WTC11 (cell line): Measurements from ENCODE around the gene ADARB2. TPM values are rescaled to one million over a fixed set of nuclear protein-coding genes. Genes with fewer than 3 reads are reported as not detected.

Source experiments
- ATAC-seq: fragments of 200-7000 bp; cut with Tn5 transposase; 2 replicates; pipeline ENCODE4 v1.10.0; 2021; ENCODE audit warnings: mild to moderate bottlenecking, moderate library complexity
- CTCF ChIA-PET: fragments of 300-600 bp; sonication (Branson Sonifier 250); formaldehyde crosslinking; loops from one replicate; lab custom pipeline; 2021; ENCODE audit warnings: antibody characterized with exemption; lab: Charles Lee
- POLR2A ChIA-PET: fragments of 350-600 bp; sonication (Branson Sonifier 250); formaldehyde crosslinking; loops from one replicate; lab custom pipeline; 2021; ENCODE audit warnings: antibody characterized with exemption; lab: Charles Lee
- DNase-seq: peaks from one replicate; pipeline ENCODE4 v3.0.0; 2021; ENCODE audit warnings: low spot score
- H3K27ac Mint-ChIP-seq: 2 replicates; pipeline ENCODE4 v1.8.0; 2021; ENCODE audit warnings: mixed read lengths
- H3K27me3 Mint-ChIP-seq: 2 replicates; pipeline ENCODE4 v1.8.0; 2021; ENCODE audit warnings: low read depth, mild to moderate bottlenecking, moderate library complexity, mixed read lengths
- H3K36me3 Mint-ChIP-seq: 2 replicates; pipeline ENCODE4 v1.8.0; 2021; ENCODE audit warnings: mixed read lengths
- H3K4me1 Mint-ChIP-seq: 2 replicates; pipeline ENCODE4 v1.8.0; 2022; ENCODE audit warnings: mixed read lengths
- H3K4me3 Mint-ChIP-seq: 2 replicates; pipeline ENCODE4 v1.8.0; 2021; ENCODE audit warnings: mild to moderate bottlenecking, moderate library complexity, mixed read lengths
- H3K9me3 Mint-ChIP-seq: 2 replicates; pipeline ENCODE4 v1.8.0; 2021; ENCODE audit warnings: mixed read lengths
- ATF3 ChIP-seq: sonication (generic); formaldehyde crosslinking; conservative IDR thresholded peaks from 2 replicates; pipeline ENCODE4 v1.8.1; 2022; ENCODE audit warnings: mild to moderate bottlenecking, missing genetic modification reagents
- CREB1 ChIP-seq: sonication (generic); formaldehyde crosslinking; IDR thresholded peaks from 2 replicates; pipeline ENCODE4 v1.8.0; 2023; ENCODE audit warnings: mild to moderate bottlenecking, missing genetic modification reagents
- E2F1 ChIP-seq: sonication (generic); formaldehyde crosslinking; IDR thresholded peaks from 2 replicates; pipeline ENCODE4 v1.8.0; 2022; ENCODE audit warnings: mild to moderate bottlenecking, missing genetic modification reagents
- EMX1 ChIP-seq: fragments of 250-450 bp; sonication (Bioruptor Pico); IDR thresholded peaks from 2 replicates; pipeline ENCODE4 v1.8.0; 2021; ENCODE audit warnings: mild to moderate bottlenecking
- ESRRA ChIP-seq: sonication (generic); formaldehyde crosslinking; IDR thresholded peaks from 2 replicates; pipeline ENCODE4 v1.8.1; 2022; ENCODE audit warnings: mild to moderate bottlenecking, missing genetic modification reagents, borderline replicate concordance
- FOXJ3 ChIP-seq: sonication (generic); formaldehyde crosslinking; IDR thresholded peaks from 2 replicates; pipeline ENCODE4 v1.9.0; 2021; ENCODE audit warnings: missing genetic modification reagents, mild to moderate bottlenecking, borderline replicate concordance
- FOXK1 ChIP-seq: sonication (generic); formaldehyde crosslinking; IDR thresholded peaks from 2 replicates; pipeline ENCODE4 v1.8.0; 2022; ENCODE audit warnings: mild to moderate bottlenecking, moderate library complexity, missing genetic modification reagents
- NFYB ChIP-seq: sonication (generic); formaldehyde crosslinking; conservative IDR thresholded peaks from 2 replicates; pipeline ENCODE4 v1.8.0; 2022; ENCODE audit warnings: low read depth, missing genetic modification reagents
- NR2C2 ChIP-seq: sonication (generic); formaldehyde crosslinking; IDR thresholded peaks from 2 replicates; pipeline ENCODE4 v1.8.0; 2022; ENCODE audit warnings: mild to moderate bottlenecking, missing genetic modification reagents
- PRRX2 ChIP-seq: fragments of 250-450 bp; sonication (Bioruptor Pico); IDR thresholded peaks from 2 replicates; pipeline ENCODE4 v1.8.0; 2021; ENCODE audit warnings: mild to moderate bottlenecking
- TCF7 ChIP-seq: sonication (generic); formaldehyde crosslinking; IDR thresholded peaks from 2 replicates; pipeline ENCODE4 v1.8.0; 2022; ENCODE audit warnings: mild to moderate bottlenecking, low read depth, missing genetic modification reagents, moderate library complexity
- TEAD4 ChIP-seq: sonication (generic); formaldehyde crosslinking; IDR thresholded peaks from 2 replicates; pipeline ENCODE4 v1.8.0; 2022; ENCODE audit warnings: mild to moderate bottlenecking, missing genetic modification reagents
- ZNF121 ChIP-seq: sonication (generic); formaldehyde crosslinking; IDR thresholded peaks from 2 replicates; pipeline ENCODE4 v1.8.0; 2023; ENCODE audit warnings: missing genetic modification reagents
- ZNF138 ChIP-seq: sonication (generic); formaldehyde crosslinking; conservative IDR thresholded peaks from 2 replicates; pipeline ENCODE4 v1.8.1; 2022; ENCODE audit warnings: mild to moderate bottlenecking, moderate library complexity, missing genetic modification reagents
- ZNF263 ChIP-seq: sonication (generic); formaldehyde crosslinking; IDR thresholded peaks from 2 replicates; pipeline ENCODE4 v1.8.1; 2022; ENCODE audit warnings: low read depth, mild to moderate bottlenecking, moderate library complexity, missing genetic modification reagents
- ZNF281 ChIP-seq: sonication (generic); formaldehyde crosslinking; IDR thresholded peaks from 2 replicates; pipeline ENCODE4 v1.8.0; 2023; ENCODE audit warnings: mild to moderate bottlenecking, missing genetic modification reagents
- total RNA-seq: library from RNA; stranded (reverse); gene quantifications from 3 replicates; pipeline ENCODE4 v1.2.3, GENCODE V29; 2021
- TF ChIP-seq, protein P1 (sequence below): sonication (generic); formaldehyde crosslinking; IDR thresholded peaks from 2 replicates; pipeline ENCODE4 v1.8.0; 2022; ENCODE audit warnings: mild to moderate bottlenecking, missing genetic modification reagents
- TF ChIP-seq, protein P2 (sequence below): sonication (generic); formaldehyde crosslinking; IDR thresholded peaks from 2 replicates; pipeline ENCODE4 v1.8.0; 2022; ENCODE audit warnings: mild to moderate bottlenecking, missing genetic modification reagents
- TF ChIP-seq, protein P3 (sequence below): fragments of 250-450 bp; sonication (Bioruptor Pico); IDR thresholded peaks from 2 replicates; pipeline ENCODE4 v2.1.2; 2022; ENCODE audit warnings: mild to moderate bottlenecking, moderate library complexity
- TF ChIP-seq, protein P4 (sequence below): sonication (generic); formaldehyde crosslinking; IDR thresholded peaks from 2 replicates; pipeline ENCODE4 v1.8.1; 2023; ENCODE audit warnings: mild to moderate bottlenecking, missing genetic modification reagents

ADARB2 gene
- total RNA-seq, 1 experiment from 2014 or later = 3.7 TPM

GRCh38 chr10:1559311-1559710 is 178.0 kb downstream of the ADARB2 start:
- no peaks in the 10 kb centered on the region for H3K36me3 Mint-ChIP-seq
- H3K9me3 Mint-ChIP-seq = no peaks in the 10 kb centered on the region
- ChIA-PET POLR2A (no interaction called here), CTCF (no interaction called here)
- H3K4me3 Mint-ChIP-seq = no peak overlapping the region
- H3K27me3 Mint-ChIP-seq = peaks cover 3% of the 10 kb centered on the region
- ATAC-seq = no peak
- H3K27ac Mint-ChIP-seq = peak overlapping the region; percentile 59; the same call in 1 of the 2 replicates
- no peaks in the 10 kb centered on the region for H3K4me1 Mint-ChIP-seq
- no peak for DNase-seq
- TF ChIP-seq EMX1 (CRISPR knock-in tag) (no peak), PRRX2 (CRISPR knock-in tag) (no peak), E2F1 (CRISPR knock-in tag) (no peak), ZNF263 (no peak), TCF7 (CRISPR knock-in tag) (no peak)
- TF ChIP-seq, protein P1, sequence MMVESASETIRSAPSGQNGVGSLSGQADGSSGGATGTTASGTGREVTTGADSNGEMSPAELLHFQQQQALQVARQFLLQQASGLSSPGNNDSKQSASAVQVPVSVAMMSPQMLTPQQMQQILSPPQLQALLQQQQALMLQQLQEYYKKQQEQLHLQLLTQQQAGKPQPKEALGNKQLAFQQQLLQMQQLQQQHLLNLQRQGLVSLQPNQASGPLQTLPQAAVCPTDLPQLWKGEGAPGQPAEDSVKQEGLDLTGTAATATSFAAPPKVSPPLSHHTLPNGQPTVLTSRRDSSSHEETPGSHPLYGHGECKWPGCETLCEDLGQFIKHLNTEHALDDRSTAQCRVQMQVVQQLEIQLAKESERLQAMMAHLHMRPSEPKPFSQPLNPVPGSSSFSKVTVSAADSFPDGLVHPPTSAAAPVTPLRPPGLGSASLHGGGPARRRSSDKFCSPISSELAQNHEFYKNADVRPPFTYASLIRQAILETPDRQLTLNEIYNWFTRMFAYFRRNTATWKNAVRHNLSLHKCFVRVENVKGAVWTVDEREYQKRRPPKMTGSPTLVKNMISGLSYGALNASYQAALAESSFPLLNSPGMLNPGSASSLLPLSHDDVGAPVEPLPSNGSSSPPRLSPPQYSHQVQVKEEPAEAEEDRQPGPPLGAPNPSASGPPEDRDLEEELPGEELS = no peak
- TF ChIP-seq, protein P2, sequence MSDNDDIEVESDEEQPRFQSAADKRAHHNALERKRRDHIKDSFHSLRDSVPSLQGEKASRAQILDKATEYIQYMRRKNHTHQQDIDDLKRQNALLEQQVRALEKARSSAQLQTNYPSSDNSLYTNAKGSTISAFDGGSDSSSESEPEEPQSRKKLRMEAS = no peak

GRCh38 chr10:1558906-1559305 is 178.4 kb downstream of the ADARB2 start:
- Mint-ChIP-seq H3K27me3 (peaks cover 3% of the 10 kb centered on the region), H3K4me1 (no peaks in the 10 kb centered on the region), H3K9me3 (no peaks in the 10 kb centered on the region), H3K36me3 (no peaks in the 10 kb centered on the region), H3K4me3 (no peak overlapping the region), H3K27ac (peak overlapping the region; percentile 59; the same call in 1 of the 2 replicates)
- CTCF ChIA-PET = no interaction called here
- POLR2A ChIA-PET = no interaction called here
- no peak for DNase-seq
- TF ChIP-seq, protein P3, sequence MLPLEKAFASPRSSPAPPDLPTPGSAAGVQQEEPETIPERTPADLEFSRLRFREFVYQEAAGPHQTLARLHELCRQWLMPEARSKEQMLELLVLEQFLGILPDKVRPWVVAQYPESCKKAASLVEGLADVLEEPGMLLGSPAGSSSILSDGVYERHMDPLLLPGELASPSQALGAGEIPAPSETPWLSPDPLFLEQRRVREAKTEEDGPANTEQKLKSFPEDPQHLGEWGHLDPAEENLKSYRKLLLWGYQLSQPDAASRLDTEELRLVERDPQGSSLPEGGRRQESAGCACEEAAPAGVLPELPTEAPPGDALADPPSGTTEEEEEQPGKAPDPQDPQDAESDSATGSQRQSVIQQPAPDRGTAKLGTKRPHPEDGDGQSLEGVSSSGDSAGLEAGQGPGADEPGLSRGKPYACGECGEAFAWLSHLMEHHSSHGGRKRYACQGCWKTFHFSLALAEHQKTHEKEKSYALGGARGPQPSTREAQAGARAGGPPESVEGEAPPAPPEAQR (CRISPR knock-in tag) = no peak
- TF ChIP-seq NFYB (CRISPR knock-in tag) (no peak), FOXJ3 (no peak), TEAD4 (CRISPR knock-in tag) (no peak), ESRRA (CRISPR knock-in tag) (no peak), ZNF138 (CRISPR knock-in tag) (no peak), FOXK1 (CRISPR knock-in tag) (no peak), CREB1 (no peak), ZNF281 (no peak), NR2C2 (CRISPR knock-in tag) (no peak), ZNF121 (CRISPR knock-in tag) (no peak), ATF3 (CRISPR knock-in tag) (no peak)
- TF ChIP-seq, protein P4, sequence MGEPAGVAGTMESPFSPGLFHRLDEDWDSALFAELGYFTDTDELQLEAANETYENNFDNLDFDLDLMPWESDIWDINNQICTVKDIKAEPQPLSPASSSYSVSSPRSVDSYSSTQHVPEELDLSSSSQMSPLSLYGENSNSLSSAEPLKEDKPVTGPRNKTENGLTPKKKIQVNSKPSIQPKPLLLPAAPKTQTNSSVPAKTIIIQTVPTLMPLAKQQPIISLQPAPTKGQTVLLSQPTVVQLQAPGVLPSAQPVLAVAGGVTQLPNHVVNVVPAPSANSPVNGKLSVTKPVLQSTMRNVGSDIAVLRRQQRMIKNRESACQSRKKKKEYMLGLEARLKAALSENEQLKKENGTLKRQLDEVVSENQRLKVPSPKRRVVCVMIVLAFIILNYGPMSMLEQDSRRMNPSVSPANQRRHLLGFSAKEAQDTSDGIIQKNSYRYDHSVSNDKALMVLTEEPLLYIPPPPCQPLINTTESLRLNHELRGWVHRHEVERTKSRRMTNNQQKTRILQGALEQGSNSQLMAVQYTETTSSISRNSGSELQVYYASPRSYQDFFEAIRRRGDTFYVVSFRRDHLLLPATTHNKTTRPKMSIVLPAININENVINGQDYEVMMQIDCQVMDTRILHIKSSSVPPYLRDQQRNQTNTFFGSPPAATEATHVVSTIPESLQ = no peak
- no peak for ATAC-seq
